Activated B cell treated with CpG ODN at 0.5 μM for 24 hours (primary cell): ENCODE measurements around the gene NUDT22. TPM values are rescaled to one million over a fixed set of nuclear protein-coding genes. Genes with fewer than 3 reads are reported as not detected.

Experiments used
- ATAC-seq: fragments of 200-7000 bp; cut with Tn5 transposase; one replicate; pipeline ENCODE4 v1.10.0; 2021; ENCODE audit warnings: low read depth, mild to moderate bottlenecking, moderate library complexity
- CTCF ChIA-PET: fragments of 350-600 bp; sonication (Branson Sonifier 250); formaldehyde crosslinking; loops from one replicate; lab custom pipeline; 2021; ENCODE audit warnings: antibody characterized with exemption; lab: Charles Lee
- POLR2A ChIA-PET: fragments of 350-600 bp; sonication (Branson Sonifier 250); formaldehyde crosslinking; loops from one replicate; lab custom pipeline; 2021; ENCODE audit warnings: antibody characterized with exemption; lab: Charles Lee
- DNase-seq: peaks from one replicate; pipeline ENCODE4 v3.0.0; 2022
- H3K27ac Mint-ChIP-seq: one replicate; pipeline ENCODE4 v1.8.0; 2020; ENCODE audit warnings: mixed read lengths
- H3K27me3 Mint-ChIP-seq: one replicate; pipeline ENCODE4 v1.8.0; 2021; ENCODE audit warnings: mixed read lengths
- H3K36me3 Mint-ChIP-seq: one replicate; pipeline ENCODE4 v1.8.0; 2021; ENCODE audit warnings: low read depth, mixed read lengths
- H3K4me1 Mint-ChIP-seq: one replicate; pipeline ENCODE4 v1.8.0; 2021; ENCODE audit warnings: mixed read lengths
- H3K4me3 Mint-ChIP-seq: one replicate; pipeline ENCODE4 v1.8.0; 2020; ENCODE audit warnings: mild to moderate bottlenecking, mixed read lengths
- H3K9me3 Mint-ChIP-seq: one replicate; pipeline ENCODE4 v1.8.0; 2020; ENCODE audit warnings: mixed read lengths
- CTCF ChIP-seq: fragments of 200-600 bp; IDR thresholded peaks from one replicate; pipeline ENCODE4 v1.8.0; 2022; ENCODE audit warnings: antibody characterized with exemption, mild to moderate bottlenecking
- intact Hi-C: fragments of 100-400 bp; cut with micrococcal nuclease; formaldehyde crosslinking; loops from one replicate; pipeline ENCODE4 v1.15.1; 2024
- total RNA-seq: library from RNA; stranded (reverse); gene quantifications from 2 replicates; pipeline ENCODE4 v1.2.3, GENCODE V29; 2022

Gene NUDT22
- total RNA-seq, 1 donor from 2014 or later = 95.3 TPM

DNA sequence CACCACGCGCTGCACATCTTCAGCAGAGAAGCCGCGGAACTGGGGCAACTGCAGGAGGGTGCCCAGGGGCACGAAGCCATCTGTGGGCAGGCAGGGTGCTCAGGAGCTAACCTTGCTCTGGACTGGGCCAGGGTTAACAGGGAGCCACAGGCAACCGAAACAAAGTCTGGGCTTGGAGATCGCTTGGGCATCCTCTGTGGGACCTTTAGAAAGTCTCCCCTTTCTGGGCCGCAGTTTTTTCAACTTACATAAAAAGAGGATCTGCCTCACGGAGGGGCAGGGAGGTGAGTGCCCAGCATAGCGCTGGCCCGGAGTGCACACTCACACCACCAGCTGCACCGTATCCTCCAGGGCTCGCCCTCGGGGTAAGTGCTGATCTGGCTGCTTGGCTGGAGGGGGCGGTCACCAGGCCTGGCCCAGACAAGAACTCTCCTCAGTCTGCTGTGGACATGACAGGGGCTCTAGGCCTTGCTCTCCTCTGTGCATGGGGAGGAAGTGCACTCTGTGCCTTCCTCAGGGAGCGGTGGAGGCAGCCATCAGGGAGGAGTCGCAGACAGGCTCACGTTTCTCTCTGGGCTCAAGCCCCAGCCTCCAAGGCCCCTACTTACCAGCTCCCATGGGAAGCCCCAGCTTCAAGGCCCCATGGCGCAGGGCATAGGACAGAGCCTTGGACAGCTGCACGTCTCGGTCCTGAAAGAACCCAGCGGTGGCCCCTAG is 1.0 kb upstream of the NUDT22 start:
- H3K4me3 Mint-ChIP-seq = peak overlapping the region; percentile 87
- POLR2A ChIA-PET = interaction anchor here (1.2 to 12.7 kb wide), 5 partner anchors 9 to 45 kb away, joined by 5 to 191 read pairs (median 36); partner anchors contain the start of genes FERMT3 and STIP1
- intact Hi-C loops = loop anchor here (1.0 kb wide), 1 partner anchor 76 kb away; no protein-coding TSS in a partner anchor
- peak overlapping the region; percentile 79 for H3K27ac Mint-ChIP-seq
- no peaks in the 10 kb centered on the region for H3K27me3 Mint-ChIP-seq
- H3K9me3 Mint-ChIP-seq = no peaks in the 10 kb centered on the region
- peaks cover 23% of the 10 kb centered on the region for H3K36me3 Mint-ChIP-seq
- peaks cover 36% of the 10 kb centered on the region for H3K4me1 Mint-ChIP-seq
- ATAC-seq = no peak
- no peak for TF ChIP-seq CTCF
- DNase-seq = no peak
- CTCF ChIA-PET = interaction anchor here (1.6 to 5.0 kb wide), 2 partner anchors 13 to 19 kb away, joined by 3 to 34 read pairs; partner anchors contain the start of gene FERMT3

DNA sequence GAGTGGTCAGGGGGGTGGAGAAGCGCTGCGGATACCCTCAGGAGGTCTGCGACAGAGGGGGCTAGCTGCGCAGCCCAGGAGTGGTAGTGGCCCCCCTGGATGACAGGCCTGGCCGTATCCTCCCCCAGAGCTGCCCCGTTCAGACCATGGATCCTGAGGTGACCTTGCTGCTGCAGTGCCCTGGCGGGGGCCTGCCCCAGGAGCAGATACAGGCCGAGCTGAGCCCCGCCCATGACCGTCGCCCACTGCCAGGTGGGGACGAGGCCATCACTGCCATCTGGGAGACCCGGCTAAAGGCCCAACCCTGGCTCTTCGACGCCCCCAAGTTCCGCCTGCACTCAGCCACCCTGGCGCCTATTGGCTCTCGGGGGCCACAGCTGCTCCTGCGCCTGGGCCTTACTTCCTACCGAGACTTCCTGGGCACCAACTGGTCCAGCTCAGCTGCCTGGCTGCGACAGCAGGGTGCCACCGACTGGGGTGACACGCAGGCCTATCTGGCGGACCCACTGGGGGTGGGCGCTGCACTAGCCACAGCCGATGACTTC is 505 bp downstream of the NUDT22 start:
- peak overlapping the region; percentile 81 for H3K27ac Mint-ChIP-seq
- TF ChIP-seq CTCF = no peak
- H3K9me3 Mint-ChIP-seq = no peaks in the 10 kb centered on the region
- POLR2A ChIA-PET = interaction anchor here (0.5 to 12.7 kb wide), 23 partner anchors 8 to 1617 kb away, joined by 3 to 191 read pairs (median 5); partner anchors contain the start of genes BAD, FERMT3, FKBP2 and PPP1R14B
- H3K36me3 Mint-ChIP-seq = peaks cover 13% of the 10 kb centered on the region
- CTCF ChIA-PET = interaction anchor here (1.7 to 5.0 kb wide), 2 partner anchors 10 to 20 kb away, joined by 6 to 34 read pairs; partner anchors contain the start of gene FERMT3
- peak; percentile 57 for DNase-seq
- H3K4me1 Mint-ChIP-seq = peaks cover 45% of the 10 kb centered on the region
- intact Hi-C loops = loop anchor here (1.0 to 2.0 kb wide), 5 partner anchors 14 to 58 kb away; partner anchors contain the start of genes BAD and STIP1
- peak; percentile 20 for ATAC-seq
- no peaks in the 10 kb centered on the region for H3K27me3 Mint-ChIP-seq
- peak overlapping the region; percentile 87 for H3K4me3 Mint-ChIP-seq

GRCh38 chr11:64227405-64227956 is 1.4 kb downstream of the NUDT22 start:
- intact Hi-C loops = loop anchor here (2.0 kb wide), 1 partner anchor 41 kb away; the partner anchor contains the start of gene STIP1
- no peak for DNase-seq
- POLR2A ChIA-PET = interaction anchor here (0.6 to 12.7 kb wide), 13 partner anchors 9 to 283 kb away, joined by 3 to 191 read pairs (median 19); partner anchors contain the start of genes FERMT3, FKBP2, PPP1R14B and STIP1
- CTCF ChIA-PET = interaction anchor here (0.5 to 5.0 kb wide), 3 partner anchors 10 to 57 kb away, joined by 3 to 34 read pairs (median 4); partner anchors contain the start of genes BAD and FERMT3
- peak overlapping the region; percentile 81 for H3K27ac Mint-ChIP-seq
- H3K4me1 Mint-ChIP-seq = peaks cover 54% of the 10 kb centered on the region
- H3K9me3 Mint-ChIP-seq = no peaks in the 10 kb centered on the region
- no peak for ATAC-seq
- no peaks in the 10 kb centered on the region for H3K27me3 Mint-ChIP-seq
- H3K36me3 Mint-ChIP-seq = peaks cover 10% of the 10 kb centered on the region
- no peak for TF ChIP-seq CTCF
- peak overlapping the region; percentile 87 for H3K4me3 Mint-ChIP-seq

DNA sequence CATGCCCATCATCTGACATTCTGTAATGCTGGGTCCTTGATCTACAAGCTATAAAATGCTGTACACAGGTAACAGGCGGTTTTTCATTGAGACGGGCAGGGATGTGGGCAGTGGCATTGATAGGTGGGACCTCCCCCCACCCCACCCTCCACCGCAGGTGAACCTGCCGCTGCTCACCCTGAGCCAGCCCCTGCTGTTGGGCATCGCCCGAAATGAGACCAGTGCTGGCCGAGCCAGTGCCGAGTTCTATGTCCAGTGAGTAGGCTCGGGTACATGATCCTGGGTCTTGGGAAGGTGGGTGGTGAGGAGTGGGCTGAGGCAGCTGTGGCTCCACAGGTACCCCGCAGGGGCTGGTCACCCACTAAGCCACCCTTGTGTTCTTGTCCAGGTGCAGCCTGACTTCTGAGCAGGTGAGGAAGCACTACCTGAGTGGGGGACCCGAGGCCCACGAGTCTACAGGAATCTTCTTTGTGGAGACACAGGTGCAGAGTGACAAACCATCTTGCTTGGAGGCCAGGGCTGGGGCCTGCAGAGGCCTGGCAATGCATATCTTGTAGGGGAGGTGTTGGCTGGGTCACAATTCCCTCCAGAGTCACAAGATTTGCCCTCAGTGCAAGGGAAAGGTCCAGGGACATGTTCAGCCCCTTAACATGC is 3.1 kb downstream of the NUDT22 start:
- no peaks in the 10 kb centered on the region for H3K9me3 Mint-ChIP-seq
- no peaks in the 10 kb centered on the region for H3K27me3 Mint-ChIP-seq
- intact Hi-C loops = no loop called here
- ChIA-PET CTCF (interaction anchor here (0.6 kb wide), 1 partner anchor 12 kb away, joined by 3 read pairs; the partner anchor contains the start of gene FKBP2), POLR2A (interaction anchor here (0.9 to 12.7 kb wide), 9 partner anchors 12 to 76 kb away, joined by 3 to 191 read pairs (median 4); partner anchors contain the start of genes ESRRA, FERMT3, FKBP2 and PPP1R14B)
- H3K36me3 Mint-ChIP-seq = no peaks in the 10 kb centered on the region
- no peak for TF ChIP-seq CTCF
- H3K4me3 Mint-ChIP-seq = peak overlapping the region; percentile 91
- H3K4me1 Mint-ChIP-seq = peaks cover 66% of the 10 kb centered on the region
- no peak for DNase-seq
- peak overlapping the region; percentile 91 for H3K27ac Mint-ChIP-seq
- ATAC-seq = no peak
